ENCODE results near the gene FER1L5.

FER1L5 gene

GRCh38 chr2:96642564-96643360, at the start of gene FER1L5:
TSS of gene FER1L5 (plus strand) at chr2:96642764. CDS start at chr2:96642837, 73 bp downstream.
- no peak for DNase-seq (ENCODE audit: low read depth)

GRCh38 chr2:96594282-96594681, 48.3 kb upstream of the FER1L5 start:
- no peak for DNase-seq (ENCODE audit: low read depth)

- no peak for DNase-seq (ENCODE audit: low read depth)
These were observed 47.8 kb upstream of the FER1L5 start for GRCh38 chr2:96594691-96595152.

- no peak for DNase-seq (ENCODE audit: low read depth)
These were observed 46.0 kb upstream of the FER1L5 start for GRCh38 chr2:96596596-96596995.

GRCh38 chr2:96599941-96600340, 42.6 kb upstream of the FER1L5 start:
- DNase-seq (ENCODE audit: low read depth): no peak

- DNase-seq (ENCODE audit: low read depth): no peak
These were observed 40.9 kb upstream of the FER1L5 start for GRCh38 chr2:96601382-96602292.

- DNase-seq (ENCODE audit: low read depth): no peak
These were observed 40.2 kb upstream of the FER1L5 start for GRCh38 chr2:96602330-96602823.

GRCh38 chr2:96604104-96604503, 38.5 kb upstream of the FER1L5 start:
- DNase-seq (ENCODE audit: low read depth): no peak

- no peak for DNase-seq (ENCODE audit: low read depth)
These were observed 33.8 kb upstream of the FER1L5 start for GRCh38 chr2:96608469-96609455.

- DNase-seq (ENCODE audit: low read depth): no peak
These were observed 26.4 kb upstream of the FER1L5 start for GRCh38 chr2:96616128-96616527.

- DNase-seq (ENCODE audit: low read depth): no peak
These were observed 26.0 kb upstream of the FER1L5 start for GRCh38 chr2:96616535-96616934.

GRCh38 chr2:96617012-96617411, 25.6 kb upstream of the FER1L5 start:
- no peak for DNase-seq (ENCODE audit: low read depth)

- no peak for DNase-seq (ENCODE audit: low read depth)
These were observed 23.8 kb upstream of the FER1L5 start for GRCh38 chr2:96618596-96619283.

- no peak for DNase-seq (ENCODE audit: low read depth)
These were observed 20.0 kb upstream of the FER1L5 start for GRCh38 chr2:96622544-96622943.

GRCh38 chr2:96623116-96623515, 19.4 kb upstream of the FER1L5 start:
- DNase-seq (ENCODE audit: low read depth): no peak

- no peak for DNase-seq (ENCODE audit: low read depth)
These were observed 16.7 kb upstream of the FER1L5 start for GRCh38 chr2:96625571-96626552.

- DNase-seq (ENCODE audit: low read depth): no peak
These were observed 16.0 kb upstream of the FER1L5 start for GRCh38 chr2:96626553-96626942.

GRCh38 chr2:96631804-96632435, 10.6 kb upstream of the FER1L5 start:
- DNase-seq (ENCODE audit: low read depth): no peak

GRCh38 chr2:96633641-96634040, 8.9 kb upstream of the FER1L5 start:
- DNase-seq (ENCODE audit: low read depth): no peak

Measured in activated T-cell treated with anti-CD3 and anti-CD28 coated beads for 1 hour (primary cell).